HepG2 (cell line): ENCODE data around the gene UBE2S. TPM values are rescaled to one million over a fixed set of nuclear protein-coding genes. Genes with fewer than 3 reads are reported as not detected.

ENCODE experiments used
- CEBPB ChIP-seq: IDR thresholded peaks from 2 replicates; pipeline ENCODE4 v1.6.1; 2011; ENCODE audit warnings: low read depth, low read length, improper control_type of control experiment, borderline replicate concordance
- DRAP1 ChIP-seq: IDR thresholded peaks from 2 replicates; pipeline ENCODE4 v1.6.1; 2016; ENCODE audit warnings: missing genetic modification reagents, missing compliant biosample characterization
- ELF3 ChIP-seq: IDR thresholded peaks from 2 replicates; pipeline ENCODE4 v1.6.1; 2016; ENCODE audit warnings: missing genetic modification reagents, missing compliant biosample characterization
- FIP1L1 ChIP-seq: fragments of 200-400 bp; formaldehyde crosslinking; IDR thresholded peaks from 2 replicates; pipeline ENCODE4 v1.6.1; 2018; ENCODE audit warnings: low read depth, mild to moderate bottlenecking, low read length, moderate library complexity, borderline replicate concordance; ENCODE audit not compliant: insufficient read depth
- FOXJ3 ChIP-seq: sonication (generic); formaldehyde crosslinking; IDR thresholded peaks from 2 replicates; pipeline ENCODE4 v1.4.0; 2020; ENCODE audit warnings: missing genetic modification reagents, mild to moderate bottlenecking, borderline replicate concordance
- FOXK2 ChIP-seq: fragments of 450-650 bp; IDR thresholded peaks from 2 replicates; pipeline ENCODE4 v1.6.1; 2016
- KLF11 ChIP-seq: IDR thresholded peaks from 2 replicates; pipeline ENCODE4 v1.6.1; 2016; ENCODE audit warnings: missing compliant biosample characterization
- NFIB ChIP-seq: sonication (generic); formaldehyde crosslinking; IDR thresholded peaks from 2 replicates; pipeline ENCODE4 v1.9.0; 2021; ENCODE audit warnings: missing genetic modification reagents, mild to moderate bottlenecking, borderline replicate concordance
- PRDM10 ChIP-seq: sonication (generic); formaldehyde crosslinking; IDR thresholded peaks from 2 replicates; pipeline ENCODE4 v1.4.0; 2020; ENCODE audit warnings: low read depth, missing genetic modification reagents
- SP4 ChIP-seq: sonication (generic); formaldehyde crosslinking; IDR thresholded peaks from 2 replicates; pipeline ENCODE4 v1.8.1; 2023; ENCODE audit warnings: mild to moderate bottlenecking, missing genetic modification reagents
- STAT5B ChIP-seq: sonication (generic); formaldehyde crosslinking; IDR thresholded peaks from 2 replicates; pipeline ENCODE4 v1.4.0; 2020; ENCODE audit warnings: missing genetic modification reagents
- ZBTB2 ChIP-seq: sonication (generic); formaldehyde crosslinking; IDR thresholded peaks from 2 replicates; pipeline ENCODE4 v1.8.0; 2022; ENCODE audit warnings: low read depth, missing genetic modification reagents
- ZNF607 ChIP-seq: sonication (generic); formaldehyde crosslinking; IDR thresholded peaks from 2 replicates; pipeline ENCODE4 v1.5.1; 2020; ENCODE audit warnings: missing genetic modification reagents, mild to moderate bottlenecking, borderline replicate concordance
- ZNF615 ChIP-seq: sonication (generic); formaldehyde crosslinking; IDR thresholded peaks from 2 replicates; pipeline ENCODE4 v1.5.0; 2020; ENCODE audit warnings: mild to moderate bottlenecking, missing genetic modification reagents, borderline replicate concordance
- ZNF792 ChIP-seq: IDR thresholded peaks from 2 replicates; pipeline ENCODE4 v1.6.1; 2016
- polyA plus RNA-seq, 8 experiments: library from polyadenylated mRNA; depleted of rRNA in 3 of 8; stranded (reverse) in 7 of 8; unstranded in 1 of 8; fragments of >200 nt; fragmentation: Illumina TruSeq in 4 of 8; extraction: Trizol in 4 of 8; gene quantifications; 2 replicates each; pipeline versions ENCODE4 v1.2.1 to v1.2.3, GENCODE V29; 2011 to 2016; ENCODE audit warnings: low read depth in 4 of 8, missing spikeins in 1 of 8, mixed read lengths in 1 of 8; ENCODE audit not compliant: insufficient read depth in 1 of 8
- total RNA-seq, 5 experiments: library from RNA; depleted of rRNA; stranded (reverse); fragments of >200 nt; fragmentation: Illumina TruSeq; extraction: Trizol; gene quantifications; 2 replicates each; pipeline ENCODE4 v1.2.3, GENCODE V29; 2016; ENCODE audit warnings: low read depth in 1 of 5
- TF ChIP-seq, protein P1 (sequence below): sonication (generic); formaldehyde crosslinking; IDR thresholded peaks from 2 replicates; pipeline ENCODE4 v1.5.0; 2020; ENCODE audit warnings: mild to moderate bottlenecking, missing genetic modification reagents
- TF ChIP-seq, protein P2 (sequence below): IDR thresholded peaks from 2 replicates; pipeline ENCODE4 v1.6.1; 2016; ENCODE audit warnings: missing biosample characterization, missing genetic modification reagents, low read depth
- TF ChIP-seq, protein P3 (sequence below): sonication (generic); formaldehyde crosslinking; IDR thresholded peaks from 2 replicates; pipeline ENCODE4 v1.8.1; 2023; ENCODE audit warnings: missing genetic modification reagents, mild to moderate bottlenecking, borderline replicate concordance

Gene UBE2S
- total and polyA plus RNA-seq, 2 of the 13 experiments (the other 11 are each of a cell fraction or from before 2014, with no cell fraction given) = 32.2 to 39.3 TPM

GRCh38 chr19:55407800-55408532, 378 bp upstream of the UBE2S start (continued):
- TF ChIP-seq KLF11 (CRISPR knock-in tag) (peak; percentile 72; the same call in 1 of the 2 replicates), CEBPB (no peak), DRAP1 (peak; percentile 98), NFIB (CRISPR knock-in tag) (no peak), ZNF792 (CRISPR knock-in tag) (no peak), ZNF607 (CRISPR knock-in tag) (peak; percentile 77; the same call in 1 of the 2 replicates), ZNF615 (CRISPR knock-in tag) (no peak), FOXJ3 (CRISPR knock-in tag) (no peak), ZBTB2 (peak; percentile 70; the same call in 1 of the 2 replicates), PRDM10 (CRISPR knock-in tag) (no peak), STAT5B (CRISPR knock-in tag) (no peak), FOXK2 (no peak), FIP1L1 (no peak), ELF3 (CRISPR knock-in tag) (peak; percentile 27; the same call in 1 of the 2 replicates), SP4 (CRISPR knock-in tag) (peak; percentile 77)
- TF ChIP-seq, protein P1, sequence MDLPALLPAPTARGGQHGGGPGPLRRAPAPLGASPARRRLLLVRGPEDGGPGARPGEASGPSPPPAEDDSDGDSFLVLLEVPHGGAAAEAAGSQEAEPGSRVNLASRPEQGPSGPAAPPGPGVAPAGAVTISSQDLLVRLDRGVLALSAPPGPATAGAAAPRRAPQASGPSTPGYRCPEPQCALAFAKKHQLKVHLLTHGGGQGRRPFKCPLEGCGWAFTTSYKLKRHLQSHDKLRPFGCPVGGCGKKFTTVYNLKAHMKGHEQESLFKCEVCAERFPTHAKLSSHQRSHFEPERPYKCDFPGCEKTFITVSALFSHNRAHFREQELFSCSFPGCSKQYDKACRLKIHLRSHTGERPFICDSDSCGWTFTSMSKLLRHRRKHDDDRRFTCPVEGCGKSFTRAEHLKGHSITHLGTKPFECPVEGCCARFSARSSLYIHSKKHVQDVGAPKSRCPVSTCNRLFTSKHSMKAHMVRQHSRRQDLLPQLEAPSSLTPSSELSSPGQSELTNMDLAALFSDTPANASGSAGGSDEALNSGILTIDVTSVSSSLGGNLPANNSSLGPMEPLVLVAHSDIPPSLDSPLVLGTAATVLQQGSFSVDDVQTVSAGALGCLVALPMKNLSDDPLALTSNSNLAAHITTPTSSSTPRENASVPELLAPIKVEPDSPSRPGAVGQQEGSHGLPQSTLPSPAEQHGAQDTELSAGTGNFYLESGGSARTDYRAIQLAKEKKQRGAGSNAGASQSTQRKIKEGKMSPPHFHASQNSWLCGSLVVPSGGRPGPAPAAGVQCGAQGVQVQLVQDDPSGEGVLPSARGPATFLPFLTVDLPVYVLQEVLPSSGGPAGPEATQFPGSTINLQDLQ (CRISPR knock-in tag) = no peak; the same call in 1 of the 2 replicates
- TF ChIP-seq, protein P2, sequence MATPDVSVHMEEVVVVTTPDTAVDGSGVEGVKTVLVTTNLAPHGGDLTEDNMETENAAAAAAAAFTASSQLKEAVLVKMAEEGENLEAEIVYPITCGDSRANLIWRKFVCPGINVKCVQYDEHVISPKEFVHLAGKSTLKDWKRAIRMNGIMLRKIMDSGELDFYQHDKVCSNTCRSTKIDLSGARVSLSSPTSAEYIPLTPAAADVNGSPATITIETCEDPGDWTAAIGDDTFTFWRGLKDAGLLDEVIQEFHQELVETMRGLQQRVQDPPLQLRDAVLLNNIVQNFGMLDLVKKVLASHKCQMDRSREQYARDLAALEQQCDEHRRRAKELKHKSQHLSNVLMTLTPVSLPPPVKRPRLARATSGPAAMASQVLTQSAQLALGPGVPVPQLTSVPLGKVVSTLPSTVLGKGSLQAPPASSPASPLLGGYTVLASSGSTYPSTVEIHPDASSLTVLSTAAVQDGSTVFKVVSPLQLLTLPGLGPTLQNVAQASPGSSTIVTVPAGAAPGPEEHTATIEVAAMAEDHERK (CRISPR knock-in tag) = peak; percentile 81
- TF ChIP-seq, protein P3, sequence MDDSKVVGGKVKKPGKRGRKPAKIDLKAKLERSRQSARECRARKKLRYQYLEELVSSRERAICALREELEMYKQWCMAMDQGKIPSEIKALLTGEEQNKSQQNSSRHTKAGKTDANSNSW (CRISPR knock-in tag) = no peak
